Measurements from ENCODE around the gene SH3PXD2A.

SH3PXD2A gene

GRCh38 chr10:103877861-103878260, 22.5 kb upstream of the SH3PXD2A start:
- no peak for DNase-seq (ENCODE audit: low spot score)

GRCh38 chr10:103876155-103876554, 20.8 kb upstream of the SH3PXD2A start:
- no peak for DNase-seq (ENCODE audit: low spot score)

GRCh38 chr10:103874730-103875129, 19.4 kb upstream of the SH3PXD2A start:
- DNase-seq (ENCODE audit: low spot score) = no peak

DNA sequence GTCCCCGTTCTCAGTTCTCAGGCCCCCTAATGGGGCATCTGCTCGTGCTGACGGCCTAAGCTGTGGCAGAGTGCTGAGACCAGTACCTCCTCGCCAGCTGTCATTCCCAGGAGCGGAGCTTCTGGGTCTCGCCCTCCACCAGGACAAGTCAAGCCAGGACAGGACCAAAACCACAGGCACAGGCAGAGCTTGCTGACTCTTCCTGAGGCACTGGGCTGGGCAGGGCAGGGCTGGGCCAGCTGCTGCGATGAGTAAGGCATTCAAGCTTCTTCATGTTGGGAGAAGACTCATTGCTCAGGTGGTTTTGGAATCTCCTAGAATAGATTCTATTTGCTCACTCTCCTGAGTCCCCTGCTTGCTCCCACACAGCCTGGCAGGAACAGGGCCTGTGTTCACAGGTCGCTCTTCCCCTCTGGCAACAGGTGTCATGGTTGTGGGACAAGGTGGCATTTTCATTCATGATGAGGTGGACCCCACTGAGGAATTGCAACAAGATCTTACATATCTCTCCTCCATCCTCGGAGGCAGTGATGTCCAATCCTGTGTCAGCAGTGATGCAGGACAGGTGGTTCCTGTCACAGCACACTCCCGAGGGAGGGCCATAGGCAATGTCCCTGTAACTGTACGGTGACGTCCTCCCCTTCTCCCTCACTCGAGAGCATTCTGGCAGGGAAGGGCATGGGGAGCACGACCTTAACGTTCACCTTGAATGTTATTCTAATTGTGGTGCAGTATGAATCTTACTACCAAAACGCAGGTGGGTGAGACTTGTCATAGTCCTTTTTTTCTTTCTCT, 17.0 kb upstream of the SH3PXD2A start:
- DNase-seq (ENCODE audit: low spot score) = no peak

- no peak for DNase-seq (ENCODE audit: low spot score)
These were observed 15.6 kb upstream of the SH3PXD2A start for GRCh38 chr10:103871006-103871405.

GRCh38 chr10:103870516-103870915, 15.1 kb upstream of the SH3PXD2A start:
- no peak for DNase-seq (ENCODE audit: low spot score)

DNA sequence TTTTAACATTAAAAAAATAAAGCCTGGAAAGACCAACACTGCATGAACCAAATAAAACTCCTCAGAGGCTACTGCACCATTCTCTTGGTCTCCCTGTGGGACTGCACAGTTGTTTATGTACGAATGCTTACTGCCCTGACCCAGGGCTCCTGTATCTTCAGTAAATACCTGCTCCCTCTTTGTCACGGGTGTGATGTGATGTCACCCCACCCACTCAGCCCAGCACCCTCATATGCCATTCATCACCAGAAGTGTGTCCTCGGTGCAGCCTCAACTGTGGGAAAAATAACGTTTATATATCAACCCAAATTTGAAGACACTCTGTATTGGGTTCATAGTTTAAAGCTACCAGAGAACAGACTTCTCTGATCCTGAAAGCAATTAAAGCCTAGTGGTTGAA, 14.0 kb upstream of the SH3PXD2A start:
- no peak for DNase-seq (ENCODE audit: low spot score)

GRCh38 chr10:103868200-103868599, 12.8 kb upstream of the SH3PXD2A start:
- DNase-seq (ENCODE audit: low spot score) = no peak

DNA sequence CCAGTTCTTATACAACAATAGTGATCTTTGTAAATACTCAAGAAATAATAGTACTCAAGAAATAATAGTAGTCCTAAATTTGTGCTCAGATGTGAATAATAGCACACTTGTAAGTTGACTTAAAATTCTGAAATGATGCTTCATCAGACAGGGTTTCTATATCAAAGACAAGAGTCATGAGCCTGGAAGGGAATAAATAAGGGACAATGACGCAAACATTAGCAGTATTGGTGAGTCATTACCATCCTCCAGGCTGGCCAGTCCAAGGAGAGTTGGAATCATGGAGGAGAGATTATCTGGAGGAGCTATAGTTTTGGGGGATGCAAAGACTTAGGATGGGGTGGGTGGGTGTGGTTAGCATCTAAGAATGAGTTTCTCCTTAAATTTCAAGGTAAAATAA, 6.1 kb upstream of the SH3PXD2A start:
- DNase-seq (ENCODE audit: low spot score) = no peak

- DNase-seq (ENCODE audit: low spot score) = peak; percentile 72
These were observed 4.0 kb upstream of the SH3PXD2A start for GRCh38 chr10:103859161-103860086.

- no peak for DNase-seq (ENCODE audit: low spot score)
These were observed 3.0 kb upstream of the SH3PXD2A start for GRCh38 chr10:103858360-103858759.

- DNase-seq (ENCODE audit: low spot score) = no peak
These were observed 1.4 kb upstream of the SH3PXD2A start for GRCh38 chr10:103856797-103857170.

DNA sequence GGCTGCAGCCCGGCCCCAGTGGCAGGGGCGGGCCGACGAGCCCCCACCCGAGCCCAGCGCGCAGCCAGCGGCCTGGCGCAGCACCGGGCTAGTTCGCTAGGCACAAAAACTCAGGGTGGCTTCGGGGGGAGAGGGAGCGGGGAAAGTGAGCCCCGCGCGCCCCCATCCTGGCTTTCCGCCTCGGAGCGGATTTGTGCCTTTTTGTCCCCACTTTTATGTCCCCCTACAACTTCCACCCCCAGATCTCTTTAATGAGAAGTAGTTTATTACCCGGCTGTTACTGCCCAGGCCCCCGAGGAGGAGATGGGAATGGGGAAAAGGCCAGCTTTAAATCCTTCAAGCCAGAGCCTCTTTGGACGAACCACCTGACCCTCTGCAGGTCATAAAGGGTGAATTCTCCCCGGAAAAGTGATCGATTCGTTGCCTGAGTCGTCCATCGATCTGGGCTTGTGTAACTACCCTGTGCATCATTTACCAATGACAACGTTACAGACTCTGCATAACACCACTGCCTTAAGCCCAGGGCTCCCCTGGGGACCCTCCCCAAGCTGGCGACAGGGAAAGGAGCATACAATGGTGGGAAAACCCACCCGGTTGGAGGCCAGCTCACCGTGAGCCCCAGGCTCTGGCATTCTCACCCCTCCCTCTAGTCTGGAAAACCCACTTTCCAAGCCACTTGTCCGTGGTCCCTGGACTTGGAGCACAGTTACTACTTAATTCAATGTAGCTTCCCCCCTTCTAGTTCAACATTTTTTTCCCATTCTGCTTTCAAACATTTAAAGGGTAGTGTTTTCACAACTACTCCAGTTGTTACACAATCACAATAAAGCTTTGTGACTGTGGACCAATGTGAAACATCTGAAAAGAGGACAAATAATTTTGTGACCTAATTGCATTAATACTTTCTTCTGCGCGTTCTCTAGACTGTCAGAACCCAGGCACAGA, 748 bp upstream of the SH3PXD2A start:
- no peak for DNase-seq (ENCODE audit: low spot score)

DNA sequence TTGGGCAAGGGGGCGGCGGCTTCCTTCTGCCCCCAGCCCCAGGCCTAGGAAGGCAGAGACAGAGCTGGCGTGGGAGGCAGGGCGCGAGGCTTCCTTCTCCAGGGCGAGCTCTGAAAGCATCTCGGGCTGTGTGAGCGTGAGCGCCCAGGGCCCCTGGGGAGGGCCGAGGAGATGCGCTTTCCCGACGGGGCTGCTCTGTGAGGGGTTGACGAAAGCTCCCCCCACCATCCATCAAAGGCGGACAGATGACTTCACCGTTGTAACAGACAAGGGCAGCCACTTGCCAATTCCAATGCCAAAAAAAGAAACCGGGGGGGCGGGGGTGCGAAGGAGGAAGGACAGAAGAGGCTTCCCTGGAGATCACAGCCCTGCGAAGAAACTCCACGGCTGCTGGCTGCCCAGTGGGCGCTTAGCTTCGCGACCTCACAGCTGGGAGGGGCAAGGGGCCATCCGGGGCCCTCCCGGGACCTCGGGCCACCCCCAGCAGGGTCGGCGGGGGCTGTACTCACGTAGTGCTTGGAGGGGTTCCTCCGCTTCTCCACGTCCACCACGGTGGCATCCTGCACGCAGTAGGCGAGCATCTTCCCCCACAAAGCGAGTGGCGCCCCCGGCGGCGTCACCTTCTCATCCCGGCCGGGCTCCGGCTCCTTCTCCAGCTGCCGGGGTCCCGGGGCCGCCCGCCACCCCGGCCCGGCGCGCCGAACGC, 537 bp downstream of the SH3PXD2A start:
- peak; percentile 79 for DNase-seq (ENCODE audit: low spot score)

DNA sequence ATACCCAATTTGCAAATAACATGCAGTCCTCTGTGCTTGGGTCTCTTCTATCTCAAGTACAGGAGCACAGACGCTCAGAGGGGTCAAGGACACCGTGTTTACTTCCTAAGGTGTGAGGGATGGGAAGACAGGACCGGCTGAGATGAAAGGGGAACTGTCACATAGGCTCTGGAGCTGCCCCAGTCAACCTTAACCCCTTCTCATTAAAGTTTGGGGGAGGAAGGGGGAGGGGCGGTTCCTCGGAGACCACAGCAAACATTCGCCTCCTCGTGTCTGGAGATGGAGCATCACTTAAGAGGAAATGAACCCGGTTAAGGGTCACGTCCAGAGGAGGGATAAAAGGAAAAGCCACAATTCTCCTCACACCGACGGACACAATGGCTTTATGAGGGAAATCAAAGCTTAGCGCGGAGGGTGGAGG, 1.1 kb downstream of the SH3PXD2A start:
- DNase-seq (ENCODE audit: low spot score) = no peak

DNA sequence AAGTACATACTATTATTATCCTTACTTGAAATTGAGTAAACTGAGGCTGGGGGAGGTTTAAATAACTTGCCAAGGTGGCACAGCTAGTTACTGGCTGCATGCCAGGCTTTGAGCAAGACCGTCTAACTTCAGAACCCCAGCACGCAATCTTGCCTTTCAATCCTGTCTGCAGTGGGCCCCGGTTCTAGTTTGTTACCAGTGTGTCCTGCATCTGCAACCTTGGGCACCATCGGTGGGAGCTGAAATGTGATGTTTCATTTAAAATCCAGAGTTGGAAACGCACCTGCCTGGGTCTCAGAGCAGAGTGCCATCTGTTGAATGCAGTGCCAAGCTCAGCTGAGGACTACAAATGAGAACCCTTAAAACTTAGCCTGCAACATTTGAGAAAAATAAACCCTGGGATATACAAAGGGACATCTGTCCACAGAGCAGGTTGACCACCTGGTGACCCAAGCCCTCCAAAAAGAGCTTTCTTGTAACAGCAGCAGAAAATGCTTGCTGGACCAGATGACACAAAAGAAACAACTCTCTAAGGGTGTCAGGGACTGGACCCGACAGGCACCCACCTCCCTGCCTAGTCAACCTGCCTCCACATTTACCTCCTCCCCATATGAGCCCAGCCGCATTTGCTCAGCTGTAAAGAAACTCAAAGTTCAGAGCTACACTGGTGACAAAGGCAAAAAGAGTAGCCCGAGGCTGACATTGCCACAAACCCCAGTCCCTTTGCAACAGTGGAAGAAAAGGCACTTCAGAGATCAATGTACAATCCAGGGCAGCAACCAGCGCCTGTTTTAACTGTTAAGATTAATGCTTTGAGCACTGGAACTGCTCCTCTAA, 1.7 kb downstream of the SH3PXD2A start:
- DNase-seq (ENCODE audit: low spot score) = no peak

DNA sequence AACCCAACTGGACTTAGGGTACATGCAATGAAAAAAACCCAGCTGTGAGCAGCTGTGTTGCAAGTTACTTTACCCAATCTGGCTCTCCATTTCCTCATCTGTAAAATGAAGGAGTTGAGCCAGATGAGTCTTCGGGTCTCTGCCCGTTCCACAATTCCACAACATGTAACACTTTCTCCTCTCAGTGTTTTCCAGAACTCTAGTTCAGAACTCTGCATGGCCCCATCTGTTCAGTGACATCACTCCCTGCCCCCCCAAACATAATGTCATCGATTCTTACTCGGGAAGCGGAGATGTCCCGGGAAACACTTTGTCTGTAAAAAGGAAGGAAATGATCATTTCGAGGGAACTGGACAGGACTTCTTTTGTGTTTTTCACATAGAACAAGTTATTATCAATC, 2.5 kb downstream of the SH3PXD2A start:
- DNase-seq (ENCODE audit: low spot score) = no peak

DNA sequence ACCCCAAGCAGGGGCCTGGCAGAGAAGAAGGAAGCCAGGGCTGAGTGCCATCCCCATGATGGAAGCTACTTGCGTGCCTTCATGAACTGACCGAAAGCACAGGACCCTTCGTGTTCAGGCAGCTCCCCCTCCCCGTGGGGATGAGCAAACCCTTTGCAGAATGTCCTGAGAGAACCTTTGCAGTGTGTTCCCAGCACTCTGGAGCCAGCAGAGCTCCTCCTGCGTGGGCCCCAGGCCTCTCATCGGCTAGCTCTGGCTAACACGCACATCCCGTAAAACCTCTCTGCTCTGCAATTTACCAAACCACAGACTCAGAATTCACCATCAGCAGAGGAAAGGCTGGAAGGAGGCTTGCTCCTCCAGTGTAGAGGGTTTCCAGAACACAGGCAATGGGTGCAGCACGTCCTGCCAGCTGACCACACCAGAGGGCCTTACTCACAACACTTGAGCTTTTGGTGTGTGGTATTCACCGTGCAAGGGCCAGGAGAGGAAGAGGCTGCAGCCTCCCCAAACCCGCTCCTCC, 3.1 kb downstream of the SH3PXD2A start:
- no peak for DNase-seq (ENCODE audit: low spot score)

- DNase-seq (ENCODE audit: low spot score) = no peak
These were observed 4.1 kb downstream of the SH3PXD2A start for GRCh38 chr10:103851261-103851660.

GRCh38 chr10:103850572-103850895, 4.8 kb downstream of the SH3PXD2A start:
- DNase-seq (ENCODE audit: low spot score) = no peak

All from ecto neural progenitor cell (in vitro differentiated cells).